Peyer's patch (tissue), 4 donors: ENCODE data around the gene TPPP3.

Experiments
- POLR2A ChIP-seq, 2 donors: fragments of 450-650 bp; IDR thresholded peaks; one replicate each; pipeline ENCODE4 v1.5.1; 2017; ENCODE audit warnings: antibody characterized with exemption in 2 of 2, mild to moderate bottlenecking in 2 of 2, moderate library complexity in 2 of 2
- TF ChIP-seq, protein P1 (sequence below), 6 experiments: fragments of 450-650 bp in 4 of 6; fragments of 200-600 bp in 2 of 6; sonication (generic) in 1 of 6; IDR thresholded peaks; one replicate each; pipeline ENCODE4 v1.5.1; 2017 to 2019; ENCODE audit warnings: antibody characterized with exemption in 6 of 6, mild to moderate bottlenecking in 3 of 6, moderate library complexity in 1 of 6

DNA sequence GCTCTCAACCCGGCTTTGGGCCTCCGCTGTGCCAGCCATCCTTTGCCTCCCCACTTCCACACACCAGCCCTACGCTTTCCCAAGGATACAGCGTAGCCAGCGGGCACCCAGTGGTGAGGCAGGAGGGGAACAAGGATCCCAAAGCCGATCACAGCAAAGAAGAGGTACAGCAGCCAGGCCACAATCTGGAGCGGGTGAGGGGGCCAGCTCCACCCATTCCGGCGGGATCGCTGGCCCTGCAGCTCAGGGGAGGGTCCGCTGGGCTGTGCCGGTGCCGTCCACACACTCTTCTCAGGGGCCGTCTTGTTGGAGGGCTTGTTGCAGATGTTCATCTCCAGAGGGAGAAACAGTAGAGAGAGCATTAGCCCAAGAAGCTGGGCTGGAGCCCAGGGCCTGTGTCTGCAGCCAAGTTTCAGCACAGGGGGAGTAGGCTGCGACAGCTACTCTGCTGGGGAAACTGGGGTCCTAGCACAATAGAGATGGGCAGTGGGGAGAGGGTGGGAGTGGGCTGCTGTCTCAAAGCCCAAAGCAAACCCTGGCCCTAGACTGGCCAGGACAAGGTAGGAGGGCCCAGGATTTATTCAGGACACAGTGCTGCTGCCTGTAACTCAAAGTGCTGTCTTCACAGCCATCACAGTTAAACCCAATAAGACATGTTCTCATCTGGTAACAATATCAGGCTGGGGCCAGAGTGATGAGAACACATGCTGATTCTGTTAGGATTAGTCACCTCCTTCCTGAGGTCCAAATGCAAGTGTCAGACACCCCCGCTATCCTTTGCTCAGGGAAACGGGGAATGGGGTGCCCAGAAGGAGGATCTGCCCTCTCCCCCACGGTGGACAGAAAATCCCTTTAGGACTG lies 13.0 kb upstream of the TPPP3 start:
- TF ChIP-seq, protein P1, sequence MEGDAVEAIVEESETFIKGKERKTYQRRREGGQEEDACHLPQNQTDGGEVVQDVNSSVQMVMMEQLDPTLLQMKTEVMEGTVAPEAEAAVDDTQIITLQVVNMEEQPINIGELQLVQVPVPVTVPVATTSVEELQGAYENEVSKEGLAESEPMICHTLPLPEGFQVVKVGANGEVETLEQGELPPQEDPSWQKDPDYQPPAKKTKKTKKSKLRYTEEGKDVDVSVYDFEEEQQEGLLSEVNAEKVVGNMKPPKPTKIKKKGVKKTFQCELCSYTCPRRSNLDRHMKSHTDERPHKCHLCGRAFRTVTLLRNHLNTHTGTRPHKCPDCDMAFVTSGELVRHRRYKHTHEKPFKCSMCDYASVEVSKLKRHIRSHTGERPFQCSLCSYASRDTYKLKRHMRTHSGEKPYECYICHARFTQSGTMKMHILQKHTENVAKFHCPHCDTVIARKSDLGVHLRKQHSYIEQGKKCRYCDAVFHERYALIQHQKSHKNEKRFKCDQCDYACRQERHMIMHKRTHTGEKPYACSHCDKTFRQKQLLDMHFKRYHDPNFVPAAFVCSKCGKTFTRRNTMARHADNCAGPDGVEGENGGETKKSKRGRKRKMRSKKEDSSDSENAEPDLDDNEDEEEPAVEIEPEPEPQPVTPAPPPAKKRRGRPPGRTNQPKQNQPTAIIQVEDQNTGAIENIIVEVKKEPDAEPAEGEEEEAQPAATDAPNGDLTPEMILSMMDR (IDR thresholded peaks at IDR 0.05): no peak
- no peak for TF ChIP-seq POLR2A (IDR thresholded peaks at IDR 0.05)
